ENCODE measurements around the gene RIMS3.

Gene RIMS3

GRCh38 chr1:40653851-40654537 lies 11.5 kb downstream of the RIMS3 start:
- TF ChIP-seq REST (IDR thresholded peaks at IDR 0.05; ENCODE audit: insufficient read depth in 1 of 2, low read depth in 2 of 2, low read length in 2 of 2) (peak; percentile 91), FOXP2 (optimal IDR thresholded peaks at IDR 0.05; ENCODE audit: borderline replicate concordance, extremely low read depth, extremely low read length, insufficient read depth) (no peak)

DNA sequence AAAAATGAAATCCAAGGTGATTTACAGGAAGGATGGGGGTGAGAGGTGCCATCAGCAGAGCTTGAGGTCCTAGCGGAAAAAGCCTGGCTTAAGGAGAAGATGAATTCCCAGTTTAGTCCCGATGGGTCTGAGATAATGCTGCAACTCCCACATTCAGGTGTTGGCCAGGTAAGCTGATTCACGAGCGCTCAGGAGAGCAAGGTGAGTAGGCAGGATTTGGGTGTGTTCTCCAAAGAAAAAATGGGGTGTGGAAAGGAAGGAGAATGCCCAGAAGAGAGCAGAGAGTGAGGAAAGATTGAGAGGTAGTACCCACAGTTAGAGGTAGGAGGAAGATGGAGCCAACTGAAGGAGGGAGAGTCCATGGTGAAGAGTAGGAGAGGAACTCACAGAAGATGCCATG lies 12.5 kb downstream of the RIMS3 start:
- TF ChIP-seq TAF1 (IDR thresholded peaks at IDR 0.05; ENCODE audit: borderline replicate concordance, insufficient read depth, low read length) (no peak), POLR2AphosphoS5 (IDR thresholded peaks at IDR 0.05; ENCODE audit: low read depth, low read length) (no peak), SIN3A (IDR thresholded peaks at IDR 0.05; ENCODE audit: borderline replicate concordance, insufficient read depth, low read length) (no peak), REST (IDR thresholded peaks at IDR 0.05; ENCODE audit: insufficient read depth in 1 of 2, low read depth in 2 of 2, low read length in 2 of 2) (no peak), FOXP2 (optimal IDR thresholded peaks at IDR 0.05; ENCODE audit: borderline replicate concordance, extremely low read depth, extremely low read length, insufficient read depth) (no peak)

- TF ChIP-seq TAF1 (IDR thresholded peaks at IDR 0.05; ENCODE audit: borderline replicate concordance, insufficient read depth, low read length) (no peak), POLR2AphosphoS5 (IDR thresholded peaks at IDR 0.05; ENCODE audit: low read depth, low read length) (no peak)
Measured at GRCh38 chr1:40652468-40652867, 13.0 kb downstream of the RIMS3 start.

DNA sequence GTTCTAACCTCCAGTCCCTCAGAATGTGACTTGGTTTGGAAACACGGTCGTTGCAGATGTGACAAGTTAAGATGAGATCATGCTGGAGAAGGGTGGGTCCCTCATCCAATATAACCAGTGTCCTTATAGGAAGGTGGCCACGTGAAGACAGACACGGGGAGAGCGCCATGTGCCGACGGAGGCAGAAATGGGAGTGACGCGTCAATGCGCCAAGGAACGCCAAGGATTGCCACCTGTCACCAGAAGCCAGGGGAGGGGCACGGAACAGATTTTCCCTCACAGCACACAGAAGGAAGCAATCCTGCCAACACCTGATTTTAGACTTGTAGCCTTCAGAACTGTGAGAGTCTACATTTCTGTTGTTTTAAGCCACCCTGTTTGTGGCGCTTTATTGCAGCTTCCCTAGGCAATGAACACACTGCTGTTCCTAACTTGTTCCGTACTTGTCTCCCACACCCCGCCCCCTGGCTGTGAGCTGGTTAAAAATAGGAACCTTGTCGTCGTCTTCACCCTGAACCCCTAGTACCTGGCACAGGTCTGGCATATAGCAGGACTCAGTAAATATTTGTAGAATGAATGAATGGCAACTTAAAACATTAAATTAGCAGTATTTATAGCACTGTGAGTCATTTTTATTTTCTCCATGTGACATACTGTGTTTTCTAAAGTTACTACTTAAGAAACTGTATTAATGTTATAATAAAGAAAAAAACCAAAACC lies 14.2 kb downstream of the RIMS3 start:
- TF ChIP-seq REST (IDR thresholded peaks at IDR 0.05; ENCODE audit: insufficient read depth in 1 of 2, low read depth in 2 of 2, low read length in 2 of 2), result no peak
- no peak for TF ChIP-seq TAF1 (IDR thresholded peaks at IDR 0.05; ENCODE audit: borderline replicate concordance, insufficient read depth, low read length)
- no peak for TF ChIP-seq FOXP2 (optimal IDR thresholded peaks at IDR 0.05; ENCODE audit: borderline replicate concordance, extremely low read depth, extremely low read length, insufficient read depth)
- no peak for TF ChIP-seq POLR2AphosphoS5 (IDR thresholded peaks at IDR 0.05; ENCODE audit: low read depth, low read length)
- TF ChIP-seq SIN3A (IDR thresholded peaks at IDR 0.05; ENCODE audit: borderline replicate concordance, insufficient read depth, low read length), result no peak

GRCh38 chr1:40650075-40650474 lies 15.4 kb downstream of the RIMS3 start:
- TF ChIP-seq TAF1 (IDR thresholded peaks at IDR 0.05; ENCODE audit: borderline replicate concordance, insufficient read depth, low read length) (no peak), REST (IDR thresholded peaks at IDR 0.05; ENCODE audit: insufficient read depth in 1 of 2, low read depth in 2 of 2, low read length in 2 of 2) (no peak), POLR2AphosphoS5 (IDR thresholded peaks at IDR 0.05; ENCODE audit: low read depth, low read length) (no peak), FOXP2 (optimal IDR thresholded peaks at IDR 0.05; ENCODE audit: borderline replicate concordance, extremely low read depth, extremely low read length, insufficient read depth) (no peak), SIN3A (IDR thresholded peaks at IDR 0.05; ENCODE audit: borderline replicate concordance, insufficient read depth, low read length) (no peak)
